Loucy (cell line): ENCODE measurements around the gene PCSK2.

Experiments
- H2AFZ ChIP-seq: fragments of 200-600 bp; sonication (generic); 2 replicates; pipeline ENCODE4 v1.6.0; 2016; ENCODE audit warnings: antibody characterized with exemption, mild to moderate bottlenecking, low read length, moderate library complexity
- H3F3A ChIP-seq: fragments of 200-600 bp; 2 replicates; pipeline ENCODE4 v1.6.0; 2016; ENCODE audit warnings: antibody characterized with exemption, low read depth, mild to moderate bottlenecking
- H3K27me3 ChIP-seq: fragments of 200-600 bp; sonication (generic); 2 replicates; pipeline ENCODE4 v1.6.1; 2014; ENCODE audit warnings: low read length, mild to moderate bottlenecking; ENCODE audit not compliant: insufficient read depth, poor library complexity, severe bottlenecking
- H3K36me3 ChIP-seq: fragments of 200-600 bp; sonication (generic); 2 replicates; pipeline ENCODE4 v1.6.1; 2016; ENCODE audit warnings: low read length; ENCODE audit not compliant: insufficient read depth
- H3K4me1 ChIP-seq: fragments of 200-600 bp; sonication (generic); 2 replicates; pipeline ENCODE4 v1.5.1; 2014; ENCODE audit warnings: low read length, mild to moderate bottlenecking; ENCODE audit not compliant: insufficient read depth, poor library complexity, severe bottlenecking
- H3K4me2 ChIP-seq: fragments of 200-600 bp; sonication (generic); 2 replicates; pipeline ENCODE4 v1.6.0; 2014; ENCODE audit warnings: antibody characterized with exemption, low read length, low read depth, mild to moderate bottlenecking; ENCODE audit not compliant: poor library complexity, severe bottlenecking
- H3K4me3 ChIP-seq: fragments of 200-600 bp; sonication (generic); 2 replicates; pipeline ENCODE4 v1.5.1; 2014; ENCODE audit warnings: low read length, mild to moderate bottlenecking, mixed read lengths; ENCODE audit not compliant: poor library complexity, severe bottlenecking
- H3K79me2 ChIP-seq: fragments of 200-600 bp; sonication (generic); 2 replicates; pipeline ENCODE4 v1.6.1; 2014; ENCODE audit warnings: low read length; ENCODE audit not compliant: insufficient read depth
- H3K9ac ChIP-seq: fragments of 200-600 bp; sonication (generic); 2 replicates; pipeline ENCODE4 v1.6.0; 2014; ENCODE audit warnings: mild to moderate bottlenecking, low read depth, low read length, moderate library complexity; ENCODE audit not compliant: poor library complexity, severe bottlenecking
- H3K9me2 ChIP-seq: fragments of 200-600 bp; sonication (generic); replicated peaks from 2 replicates; pipeline ENCODE4 v1.6.1; 2016; ENCODE audit warnings: low read depth, low read length, mixed read lengths
- H3K9me3 ChIP-seq: fragments of 200-600 bp; sonication (generic); 2 replicates; pipeline ENCODE4 v1.6.1; 2014; ENCODE audit warnings: mild to moderate bottlenecking, antibody characterized with exemption, low read length, low read depth; ENCODE audit not compliant: insufficient read depth
- H4K20me1 ChIP-seq: fragments of 200-600 bp; sonication (generic); 2 replicates; pipeline ENCODE4 v1.6.0; 2014; ENCODE audit warnings: antibody characterized with exemption, low read length, mild to moderate bottlenecking; ENCODE audit not compliant: insufficient read depth, poor library complexity, severe bottlenecking
- CTCF ChIP-seq: fragments of 200-600 bp; sonication (generic); conservative IDR thresholded peaks from 2 replicates; pipeline ENCODE4 v1.5.1; 2014; ENCODE audit warnings: mild to moderate bottlenecking, antibody characterized with exemption, low read length
- EZH2phosphoT487 ChIP-seq: fragments of 200-600 bp; IDR thresholded peaks from 2 replicates; pipeline ENCODE4 v1.6.1; 2018; ENCODE audit warnings: antibody characterized with exemption, mild to moderate bottlenecking, moderate library complexity, borderline replicate concordance

The PCSK2 gene

DNA sequence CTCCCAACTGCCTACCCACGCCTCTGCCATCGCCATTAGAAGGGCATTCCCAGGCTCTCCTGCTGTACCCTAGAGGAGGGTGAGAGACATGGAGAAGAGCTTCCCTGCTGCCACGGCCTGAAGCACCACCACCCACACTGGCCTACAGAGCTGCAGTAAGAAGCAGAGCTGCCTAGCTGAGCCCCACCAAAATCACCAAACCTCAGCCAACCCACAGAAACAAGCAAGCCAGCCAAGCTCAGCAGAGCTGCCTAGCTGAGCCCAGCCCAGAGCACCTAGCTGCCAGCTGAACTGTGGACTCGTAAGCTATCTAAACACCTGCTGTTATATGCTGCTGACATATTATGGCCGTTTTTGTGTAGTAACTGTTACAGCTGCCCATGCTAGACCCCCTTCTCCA, 149.2 kb downstream of the PCSK2 start:
- H3K4me2 ChIP-seq, result no peak overlapping the region
- H3K4me3 ChIP-seq, result no peak overlapping the region
- no peaks in the 10 kb centered on the region for H3K9me2 ChIP-seq
- TF ChIP-seq CTCF, result no peak
- TF ChIP-seq EZH2phosphoT487, result no peak
- no peak overlapping the region for H3K9ac ChIP-seq
- H3K36me3 ChIP-seq, result no peaks in the 10 kb centered on the region
- no peaks in the 10 kb centered on the region for H3K27me3 ChIP-seq
- no peaks in the 10 kb centered on the region for H3F3A ChIP-seq
- H2AFZ ChIP-seq, result no peak overlapping the region
- no peaks in the 10 kb centered on the region for H3K79me2 ChIP-seq
- H3K9me3 ChIP-seq, result no peaks in the 10 kb centered on the region
- H3K4me1 ChIP-seq, result no peaks in the 10 kb centered on the region
- H4K20me1 ChIP-seq, result no peaks in the 10 kb centered on the region

GRCh38 chr20:17377231-17377630, 150.4 kb downstream of the PCSK2 start:
- Histone ChIP-seq H3K9me3 (no peaks in the 10 kb centered on the region), H3K4me1 (no peaks in the 10 kb centered on the region), H3K4me2 (no peak overlapping the region), H3K79me2 (no peaks in the 10 kb centered on the region), H3K36me3 (no peaks in the 10 kb centered on the region), H2AFZ (no peak overlapping the region), H3F3A (no peaks in the 10 kb centered on the region), H4K20me1 (no peaks in the 10 kb centered on the region), H3K9ac (no peak overlapping the region), H3K27me3 (no peaks in the 10 kb centered on the region), H3K9me2 (no peaks in the 10 kb centered on the region), H3K4me3 (no peak overlapping the region)
- TF ChIP-seq EZH2phosphoT487 (no peak), CTCF (no peak)

GRCh38 chr20:17379651-17380050, 152.8 kb downstream of the PCSK2 start:
- Histone ChIP-seq H3K9ac (no peak overlapping the region), H2AFZ (no peak overlapping the region), H3K9me2 (no peaks in the 10 kb centered on the region), H3K79me2 (no peaks in the 10 kb centered on the region), H3K4me1 (no peaks in the 10 kb centered on the region), H4K20me1 (no peaks in the 10 kb centered on the region), H3K9me3 (no peaks in the 10 kb centered on the region), H3K36me3 (no peaks in the 10 kb centered on the region), H3K27me3 (no peaks in the 10 kb centered on the region), H3F3A (no peaks in the 10 kb centered on the region), H3K4me3 (no peak overlapping the region), H3K4me2 (no peak overlapping the region)
- TF ChIP-seq EZH2phosphoT487 (no peak), CTCF (no peak)
